Measurements from ENCODE around the gene STK35.

- TF ChIP-seq CTCF (IDR thresholded peaks at IDR 0.05) (no peak), EP300 (IDR thresholded peaks at IDR 0.05) (no peak), POLR2A (IDR thresholded peaks at IDR 0.05) (no peak)
Measured at GRCh38 chr20:2052741-2053140, 48.9 kb upstream of the STK35 start.

Measured in ovary (tissue), 3 donors.